ENCODE measurements around the gene PCDH9.

Gene PCDH9

DNA sequence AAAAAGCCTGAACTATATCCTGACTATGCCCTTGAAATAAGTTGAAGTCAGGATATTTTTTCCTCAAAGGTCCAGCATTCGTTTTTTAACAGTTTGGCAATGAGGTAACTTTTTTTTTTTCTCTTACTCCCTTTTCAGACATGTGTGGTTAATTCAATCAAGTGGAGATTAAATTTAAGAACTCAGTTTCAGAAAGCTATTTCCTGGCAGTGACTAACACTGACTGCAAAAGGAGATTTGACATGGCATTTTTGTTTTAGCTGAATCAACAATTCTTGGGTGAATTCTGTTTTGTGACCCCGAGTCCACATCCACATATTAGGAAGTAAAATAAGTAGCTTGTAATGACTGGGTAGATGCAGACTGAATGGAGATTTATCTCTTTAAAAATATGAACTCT is 716.4 kb downstream of the PCDH9 start:
- Histone ChIP-seq H3K27me3 (replicated peaks) (no peaks in the 10 kb centered on the region), H3K4me3 (ENCODE audit: low read depth, low read length) (no peak overlapping the region), H3K27ac (no peak overlapping the region), H3K36me3 (replicated peaks) (no peaks in the 10 kb centered on the region)
- TF ChIP-seq, protein P1, sequence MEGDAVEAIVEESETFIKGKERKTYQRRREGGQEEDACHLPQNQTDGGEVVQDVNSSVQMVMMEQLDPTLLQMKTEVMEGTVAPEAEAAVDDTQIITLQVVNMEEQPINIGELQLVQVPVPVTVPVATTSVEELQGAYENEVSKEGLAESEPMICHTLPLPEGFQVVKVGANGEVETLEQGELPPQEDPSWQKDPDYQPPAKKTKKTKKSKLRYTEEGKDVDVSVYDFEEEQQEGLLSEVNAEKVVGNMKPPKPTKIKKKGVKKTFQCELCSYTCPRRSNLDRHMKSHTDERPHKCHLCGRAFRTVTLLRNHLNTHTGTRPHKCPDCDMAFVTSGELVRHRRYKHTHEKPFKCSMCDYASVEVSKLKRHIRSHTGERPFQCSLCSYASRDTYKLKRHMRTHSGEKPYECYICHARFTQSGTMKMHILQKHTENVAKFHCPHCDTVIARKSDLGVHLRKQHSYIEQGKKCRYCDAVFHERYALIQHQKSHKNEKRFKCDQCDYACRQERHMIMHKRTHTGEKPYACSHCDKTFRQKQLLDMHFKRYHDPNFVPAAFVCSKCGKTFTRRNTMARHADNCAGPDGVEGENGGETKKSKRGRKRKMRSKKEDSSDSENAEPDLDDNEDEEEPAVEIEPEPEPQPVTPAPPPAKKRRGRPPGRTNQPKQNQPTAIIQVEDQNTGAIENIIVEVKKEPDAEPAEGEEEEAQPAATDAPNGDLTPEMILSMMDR (IDR thresholded peaks at IDR 0.05; ENCODE audit: low read depth, low read length, missing control alignments): no peak
- DNase-seq: peak; percentile 24
- in situ Hi-C loops (cut with HindIII; ENCODE audit: low pct_ligation_motif_present, low sequenced_read_pairs): no loop called here

DNA sequence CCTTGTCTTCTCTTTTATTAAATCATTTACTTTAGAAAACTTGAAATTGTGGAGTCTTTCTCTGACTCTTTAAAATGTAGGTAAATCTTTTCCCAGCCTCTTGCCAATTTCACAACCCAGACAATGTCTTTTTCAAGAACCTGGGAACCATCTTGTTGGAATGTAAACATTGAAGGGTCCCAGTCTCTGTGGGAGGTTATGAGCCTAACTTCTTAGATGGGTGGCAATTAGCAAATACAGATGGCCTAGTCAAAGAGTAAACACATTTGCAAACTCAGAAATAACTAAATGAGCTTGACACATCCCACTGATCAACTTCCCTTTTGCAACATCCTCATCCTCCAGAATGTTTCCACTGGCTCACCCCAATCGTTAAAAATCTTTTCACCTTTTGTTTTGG is 721.0 kb downstream of the PCDH9 start:
- Histone ChIP-seq H3K27ac (no peak overlapping the region), H3K4me3 (ENCODE audit: low read depth, low read length) (no peak overlapping the region), H3K36me3 (replicated peaks) (no peaks in the 10 kb centered on the region), H3K27me3 (replicated peaks) (no peaks in the 10 kb centered on the region)
- TF ChIP-seq, protein P1 (IDR thresholded peaks at IDR 0.05; ENCODE audit: low read depth, low read length, missing control alignments): no peak
- no peak for DNase-seq
- in situ Hi-C loops (cut with HindIII; ENCODE audit: low pct_ligation_motif_present, low sequenced_read_pairs): no loop called here

DNA sequence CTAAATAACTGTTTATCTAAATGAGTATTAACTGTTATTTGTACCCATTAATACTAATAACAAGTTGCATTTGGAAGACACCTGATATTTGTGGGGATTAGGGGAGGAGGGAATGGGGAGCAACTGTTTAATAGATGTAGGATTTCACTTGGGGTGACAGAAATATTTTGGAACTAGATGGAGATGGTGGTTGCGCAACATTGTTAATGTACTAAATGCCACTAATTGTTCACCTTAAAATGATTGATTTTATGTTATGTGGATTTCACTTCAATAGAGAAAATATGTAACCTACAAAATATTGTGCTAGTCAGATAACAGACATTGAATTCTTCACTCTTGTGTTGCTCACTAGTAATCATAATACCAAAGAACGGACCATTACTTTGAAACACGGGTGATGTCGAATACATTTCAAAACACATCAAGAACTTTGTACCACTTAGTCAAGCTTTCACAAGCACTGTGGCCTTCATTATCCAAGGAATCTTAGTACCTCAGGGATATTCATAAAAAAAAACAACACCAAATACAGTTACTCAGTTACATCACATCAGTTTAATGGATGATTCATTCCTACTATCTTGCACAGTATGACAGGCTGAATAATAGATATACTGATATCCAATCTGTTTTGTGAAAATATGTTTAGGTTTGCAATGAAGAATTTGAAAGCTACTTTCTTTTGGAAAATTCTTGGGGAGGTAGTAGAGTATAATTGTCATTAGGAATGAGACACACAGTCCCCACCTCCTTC is 721.8 kb downstream of the PCDH9 start:
- TF ChIP-seq, protein P1 (IDR thresholded peaks at IDR 0.05; ENCODE audit: low read depth, low read length, missing control alignments): no peak
- Histone ChIP-seq H3K4me3 (ENCODE audit: low read depth, low read length) (no peak overlapping the region), H3K36me3 (replicated peaks) (no peaks in the 10 kb centered on the region), H3K27me3 (replicated peaks) (no peaks in the 10 kb centered on the region), H3K27ac (no peak overlapping the region)
- no peak for DNase-seq
- in situ Hi-C loops (cut with HindIII; ENCODE audit: low pct_ligation_motif_present, low sequenced_read_pairs): no loop called here

DNA sequence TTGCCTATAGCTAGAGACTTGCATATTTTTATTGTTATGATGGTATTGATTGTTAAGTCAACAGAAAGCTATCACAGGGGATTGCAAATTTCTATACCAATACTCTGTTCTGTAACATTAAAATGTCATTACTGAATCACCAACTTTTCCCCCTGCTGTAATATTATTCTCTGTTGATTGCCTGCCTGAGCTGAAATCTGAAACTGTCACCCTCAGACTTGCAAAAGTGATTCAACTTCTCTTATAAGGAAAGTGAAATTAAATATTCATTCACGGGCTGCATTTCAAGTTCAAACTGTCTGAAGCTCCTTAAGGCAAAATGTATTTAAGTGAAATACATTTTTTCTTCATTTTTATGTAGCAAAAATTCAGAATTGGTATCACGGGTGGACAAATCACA is 723.2 kb downstream of the PCDH9 start:
- no peaks in the 10 kb centered on the region for H3K36me3 ChIP-seq (replicated peaks)
- in situ Hi-C loops (cut with HindIII; ENCODE audit: low pct_ligation_motif_present, low sequenced_read_pairs): no loop called here
- DNase-seq: no peak

DNA sequence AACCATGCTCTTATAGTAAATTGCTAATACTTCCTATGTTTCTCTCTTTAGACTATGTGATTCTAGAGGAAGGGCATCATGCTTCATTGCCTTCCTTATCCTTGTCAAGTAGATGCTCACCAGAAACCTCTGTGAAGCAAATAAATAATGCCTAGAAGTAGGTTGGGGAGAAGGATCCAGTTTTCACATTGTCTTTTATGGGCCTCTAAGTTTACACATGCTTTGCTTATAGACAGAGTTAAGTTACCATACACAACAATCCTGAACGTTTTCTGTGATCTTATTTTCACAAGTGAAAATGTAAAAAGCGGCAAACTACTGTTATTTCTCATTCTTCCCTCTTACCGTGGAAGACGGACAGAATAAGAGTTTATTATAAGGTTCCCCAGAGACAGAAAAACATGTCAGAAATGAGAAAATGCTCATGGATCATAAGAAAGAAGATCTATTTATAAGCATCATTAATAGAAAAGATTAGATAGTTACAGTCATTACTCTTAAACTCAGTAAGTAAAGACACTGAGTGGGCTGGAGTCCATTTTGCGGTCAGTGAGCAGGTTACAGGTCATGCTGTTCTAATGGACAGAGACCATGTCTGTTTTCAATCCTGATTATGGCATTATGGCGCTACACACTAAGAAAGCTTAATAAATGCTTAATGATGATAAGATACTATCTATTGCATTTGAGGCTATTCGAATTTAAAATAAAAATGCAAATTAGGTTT is 723.9 kb downstream of the PCDH9 start:
- Histone ChIP-seq H3K27me3 (replicated peaks) (no peaks in the 10 kb centered on the region), H3K27ac (no peak overlapping the region), H3K36me3 (replicated peaks) (no peaks in the 10 kb centered on the region), H3K4me3 (ENCODE audit: low read depth, low read length) (no peak overlapping the region)
- DNase-seq: no peak
- TF ChIP-seq, protein P1 (IDR thresholded peaks at IDR 0.05; ENCODE audit: low read depth, low read length, missing control alignments): no peak
- in situ Hi-C loops (cut with HindIII; ENCODE audit: low pct_ligation_motif_present, low sequenced_read_pairs): no loop called here

More for the DNA sequence above, 723.2 kb downstream of the PCDH9 start:
- no peak overlapping the region for H3K4me3 ChIP-seq (ENCODE audit: low read depth, low read length)
- TF ChIP-seq, protein P1 (IDR thresholded peaks at IDR 0.05; ENCODE audit: low read depth, low read length, missing control alignments): no peak
- H3K27ac ChIP-seq: no peak overlapping the region
- H3K27me3 ChIP-seq (replicated peaks): no peaks in the 10 kb centered on the region

Measured in brain microvascular endothelial cell (primary cell).